NCI-H1417 (cell line): Measurements from ENCODE around the gene SVOP.
"Not testable (repeated sequence)": the region's sequence is repeated elsewhere in the genome, so short reads cannot be mapped to it uniquely, and the experiment has no call there.

Source experiments
- DNase-seq, 3 experiments: peaks; one replicate each; lab custom pipeline; 2025; lab: John Stamatoyannopoulos, UW

Gene SVOP

DNA sequence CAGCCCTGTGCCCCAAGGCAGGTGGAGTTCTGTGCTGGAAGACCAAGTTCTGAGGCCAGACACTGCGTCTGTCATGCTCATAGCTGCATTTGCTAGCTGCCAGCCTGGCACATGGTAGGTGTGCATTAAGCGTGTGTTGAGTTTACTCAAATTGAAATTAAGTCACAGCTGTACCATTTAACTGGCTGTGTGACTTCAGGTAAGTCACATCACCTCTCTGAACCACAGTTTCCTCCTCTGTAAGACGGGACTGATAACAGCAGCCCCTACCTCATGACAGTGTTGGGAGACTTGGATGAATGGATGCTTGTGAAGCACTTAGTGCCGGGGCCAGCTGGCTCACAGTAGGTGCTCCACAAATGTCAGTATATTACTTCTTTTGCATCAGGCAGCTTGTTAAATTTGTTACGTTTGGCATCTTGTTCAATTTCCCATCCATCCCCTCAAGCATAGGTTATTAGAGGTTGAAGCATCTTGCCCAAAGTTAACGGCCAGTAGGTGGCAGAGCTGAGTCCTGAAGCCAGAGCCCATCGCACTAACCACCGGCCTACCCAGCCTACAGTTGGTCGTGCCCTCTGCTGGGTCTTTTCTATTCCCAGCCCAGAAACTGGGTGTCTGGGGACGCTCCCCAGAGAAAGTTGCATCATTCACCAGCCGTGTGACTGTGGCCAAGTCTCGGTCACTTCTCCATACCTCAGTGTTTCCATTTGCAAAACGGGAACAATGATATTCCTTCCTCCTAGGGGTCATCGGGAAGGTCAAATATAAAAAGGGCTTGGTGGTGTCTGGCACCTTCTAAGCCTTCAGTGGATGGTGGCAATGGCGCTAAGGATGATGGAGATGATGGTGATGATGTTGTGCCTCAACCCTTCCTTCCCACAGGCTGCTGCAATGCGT lies 136.5 kb downstream of the SVOP start:
- DNase-seq: peak; percentile 11 to 58 (median 50)

GRCh38 chr12:108881953-108882352 lies 138.9 kb downstream of the SVOP start:
- DNase-seq: no peak

- no peak for DNase-seq
These were observed 141.1 kb downstream of the SVOP start, which contains the start of gene DAO for GRCh38 chr12:108879615-108880254. Gene DAO, plus strand, starts transcription at chr12:108880092. Its CDS starts 4,915 bp downstream, at chr12:108885007.

GRCh38 chr12:108876550-108876949 lies 144.3 kb downstream of the SVOP start:
- DNase-seq: no peak

DNA sequence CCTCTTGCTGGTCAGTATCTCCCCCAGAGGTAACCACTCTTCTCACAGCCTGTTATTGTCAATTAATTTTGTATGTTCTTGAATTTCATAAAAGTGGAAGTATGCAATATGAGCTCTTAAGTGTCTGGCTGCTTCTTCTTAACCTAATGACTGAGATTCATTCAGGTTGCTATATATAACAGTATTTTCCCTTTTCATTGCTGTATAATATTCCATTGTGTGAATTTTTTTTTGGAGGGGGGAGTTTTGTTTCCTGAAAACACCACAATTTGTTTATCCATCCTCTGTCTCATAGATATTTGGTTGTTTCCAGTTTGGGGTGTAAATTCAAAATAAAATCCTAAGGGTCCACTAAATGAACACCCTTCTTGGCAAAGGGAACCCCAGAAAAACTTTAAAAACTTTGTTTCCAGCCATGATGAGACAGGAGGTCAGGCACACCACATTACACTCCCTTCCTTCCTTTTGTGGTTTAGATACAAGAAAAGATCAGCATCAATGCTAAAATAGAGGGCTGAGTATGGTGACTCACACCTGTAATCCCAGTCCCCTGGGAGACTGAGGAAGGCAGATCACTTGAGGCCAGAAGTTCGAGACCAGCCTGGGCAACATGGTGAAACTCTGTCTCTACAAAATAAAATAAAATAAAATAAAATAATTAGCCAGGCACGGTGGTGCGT lies 145.0 kb downstream of the SVOP start:
- no peak for DNase-seq

DNA sequence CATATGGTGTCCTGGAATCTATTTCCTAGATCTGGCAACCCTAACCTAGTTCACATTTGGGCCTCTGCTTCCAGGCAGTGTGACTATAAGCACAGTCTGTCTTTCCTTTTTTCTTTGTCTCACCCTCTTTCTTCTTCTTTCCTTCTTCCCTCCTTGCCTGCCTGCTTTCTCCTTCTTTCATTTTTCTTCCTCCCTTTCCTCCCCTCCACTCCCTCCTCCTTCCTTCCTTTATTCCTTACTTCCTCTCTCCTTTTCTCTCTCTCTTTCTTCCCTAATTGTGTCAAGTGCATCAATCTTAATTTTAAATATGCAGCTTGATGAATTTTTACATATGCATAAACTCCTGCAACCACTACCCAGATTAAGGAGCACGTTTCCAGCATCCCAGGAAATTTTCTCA lies 145.6 kb downstream of the SVOP start:
- no peak for DNase-seq

DNA sequence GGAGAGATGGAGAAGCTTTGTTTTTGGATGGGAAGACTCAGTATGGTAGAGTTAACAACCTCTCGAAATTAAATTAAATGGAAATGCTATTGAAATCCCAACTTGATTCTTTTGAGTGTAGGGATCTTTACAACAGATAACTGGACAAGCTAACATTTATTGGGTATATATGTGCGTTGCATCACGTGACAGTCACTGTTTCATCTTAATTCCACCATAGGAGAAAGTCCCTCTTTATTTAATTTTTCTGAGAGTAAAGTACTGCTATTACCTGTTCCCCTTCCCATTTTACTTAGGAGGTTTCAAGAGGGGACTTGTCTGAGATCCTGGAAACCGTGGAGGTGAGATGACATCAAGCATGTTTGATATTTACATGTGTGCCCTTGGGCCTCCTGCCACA lies 152.1 kb downstream of the SVOP start:
- no peak for DNase-seq

- not testable (repeated sequence) for DNase-seq
These were observed 154.8 kb downstream of the SVOP start for GRCh38 chr12:108866083-108866482.

- no peak for DNase-seq
These were observed 155.7 kb downstream of the SVOP start for GRCh38 chr12:108865169-108865568.

DNA sequence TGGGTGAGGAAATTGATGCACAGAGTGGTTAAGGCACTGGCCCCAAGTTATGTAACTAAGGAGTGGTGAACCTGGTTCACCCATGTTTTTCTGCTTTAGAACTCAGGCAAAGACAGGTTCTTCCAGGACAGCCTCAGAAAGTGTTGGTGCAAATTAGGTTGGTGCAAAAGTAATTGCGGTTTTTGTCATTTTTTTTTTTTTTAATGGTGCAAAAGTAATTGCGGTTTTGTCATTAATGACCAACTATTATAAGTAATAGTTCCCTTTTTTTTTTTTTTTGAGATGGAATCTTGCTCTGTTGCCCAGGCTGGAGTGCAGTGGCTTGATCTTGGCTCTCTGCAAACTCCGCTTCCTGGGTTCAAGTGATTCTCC lies 158.3 kb downstream of the SVOP start:
- DNase-seq: no peak

DNA sequence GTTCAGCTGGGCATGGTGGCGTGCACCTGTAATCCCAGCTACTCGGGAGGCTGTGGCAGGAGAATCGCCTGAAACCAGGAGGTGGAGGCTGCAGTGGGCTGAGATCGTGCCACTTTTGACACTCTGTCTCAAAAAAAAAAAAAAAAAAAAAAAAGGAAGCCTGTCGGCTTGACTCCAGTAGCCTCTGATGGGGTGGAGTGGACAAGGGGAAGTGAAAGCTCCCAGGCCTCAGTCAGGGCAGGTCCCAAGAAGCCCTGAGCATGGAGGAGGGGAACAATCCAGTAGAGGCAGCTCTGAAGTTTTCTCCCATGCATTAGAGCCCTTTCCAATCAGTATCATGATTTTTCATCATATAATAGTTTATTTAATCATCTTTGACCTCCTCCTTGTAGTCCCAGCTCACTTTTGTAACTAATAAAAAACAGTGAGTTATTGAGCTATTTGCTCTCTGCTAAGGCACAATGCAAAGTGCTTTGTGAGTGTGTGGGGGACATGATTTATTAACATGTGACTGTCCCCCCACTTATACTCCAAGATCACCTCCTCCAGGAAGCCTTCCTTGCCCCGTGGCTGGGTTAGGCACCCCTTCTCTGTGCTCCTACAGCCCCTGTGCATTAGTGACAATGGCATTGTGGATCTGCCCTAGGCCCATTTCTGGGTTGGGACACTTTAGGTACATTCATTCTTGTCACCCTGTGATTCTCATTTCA lies 158.8 kb downstream of the SVOP start:
- DNase-seq: no peak

DNA sequence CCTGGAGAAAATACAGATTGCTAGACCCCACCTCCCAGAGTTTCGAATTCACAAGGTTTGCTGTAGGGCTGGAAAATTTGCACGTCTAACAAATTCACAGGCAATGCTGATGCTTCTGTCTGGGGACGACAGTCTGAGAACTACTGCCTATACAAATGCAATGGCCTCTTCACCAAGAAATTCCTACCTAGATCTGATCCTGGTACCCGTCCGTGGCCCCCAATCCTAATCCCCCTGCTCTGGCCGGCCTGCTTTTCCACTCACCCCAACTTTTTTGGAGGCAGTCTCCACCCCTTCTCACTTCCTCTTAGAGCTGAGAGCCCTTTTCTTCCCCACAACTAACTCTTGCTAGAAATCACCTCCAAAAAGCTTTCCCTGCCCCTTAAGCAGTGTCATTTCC lies 160.4 kb downstream of the SVOP start:
- DNase-seq: no peak

- DNase-seq: no peak
These were observed 161.0 kb downstream of the SVOP start for GRCh38 chr12:108859923-108860291.

- not testable (repeated sequence) for DNase-seq
These were observed 161.5 kb downstream of the SVOP start for GRCh38 chr12:108859141-108859922.

DNA sequence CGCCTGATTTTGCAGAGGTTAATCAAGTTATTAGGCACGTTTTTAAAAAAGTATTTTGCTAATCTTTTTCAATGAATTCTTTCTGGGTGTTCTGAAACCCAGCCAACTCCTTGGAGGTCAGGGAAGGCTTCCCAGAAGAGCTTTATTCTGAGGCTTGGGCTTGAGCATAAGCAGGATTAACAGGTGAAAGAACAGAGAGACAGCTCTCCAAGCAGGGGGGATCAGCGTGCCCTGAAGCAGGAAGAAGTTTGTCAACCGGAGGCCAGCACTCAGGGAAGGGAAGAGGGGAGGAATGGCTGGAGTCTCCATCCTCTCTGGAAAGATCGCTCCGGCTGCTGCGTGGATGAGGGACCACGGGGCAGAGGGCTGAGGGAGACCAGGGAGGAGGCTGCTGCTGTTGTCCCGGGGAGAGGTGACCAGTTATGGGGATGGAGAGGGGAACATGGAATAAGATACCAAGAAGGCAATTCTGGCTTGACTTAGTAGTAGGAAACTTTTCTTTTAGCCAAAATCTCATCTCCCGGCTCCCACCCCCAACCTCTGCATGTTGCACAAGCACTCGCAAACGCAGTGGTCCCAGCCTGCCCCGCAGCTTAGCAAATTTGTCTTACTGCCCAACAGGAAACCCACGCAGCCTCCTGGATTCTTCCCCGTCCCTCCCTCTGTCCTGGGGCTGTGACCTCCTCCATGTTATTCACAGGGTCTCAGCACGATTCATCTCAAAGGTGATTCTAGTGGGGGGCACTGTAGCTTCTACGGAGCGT lies 162.4 kb downstream of the SVOP start:
- peak in 2 of 3 experiments; percentile 46 to 67 for DNase-seq
